T follicular helper cell (primary cell): ENCODE measurements around the gene MBIP.

Experiments used
- DNase-seq: peaks from one replicate; pipeline ENCODE4 v3.0.0-alpha.2; 2020; ENCODE audit warnings: low read depth

The MBIP gene

DNA sequence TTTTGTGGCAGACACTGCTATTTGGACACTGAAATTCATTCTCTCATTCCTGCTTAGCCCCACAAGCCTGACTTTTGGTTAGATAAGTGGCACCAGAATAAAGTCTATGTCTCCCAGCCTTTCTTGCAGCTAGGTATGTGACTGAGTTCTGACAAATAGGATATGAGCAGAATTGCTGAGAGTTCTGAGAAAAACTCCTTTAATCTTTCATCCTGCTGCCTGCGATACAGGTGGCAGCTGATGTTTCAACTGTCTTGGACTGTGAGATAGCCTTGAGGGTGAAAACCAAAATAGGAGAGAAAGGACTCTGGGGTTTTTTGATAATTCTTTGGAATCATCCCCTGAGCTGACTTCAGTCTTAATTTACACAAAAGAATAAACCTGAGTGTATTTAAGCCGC, 55.8 kb downstream of the MBIP start:
- no peak for DNase-seq

- no peak for DNase-seq
Observed at GRCh38 chr14:36264107-36264506, 56.3 kb downstream of the MBIP start.

DNA sequence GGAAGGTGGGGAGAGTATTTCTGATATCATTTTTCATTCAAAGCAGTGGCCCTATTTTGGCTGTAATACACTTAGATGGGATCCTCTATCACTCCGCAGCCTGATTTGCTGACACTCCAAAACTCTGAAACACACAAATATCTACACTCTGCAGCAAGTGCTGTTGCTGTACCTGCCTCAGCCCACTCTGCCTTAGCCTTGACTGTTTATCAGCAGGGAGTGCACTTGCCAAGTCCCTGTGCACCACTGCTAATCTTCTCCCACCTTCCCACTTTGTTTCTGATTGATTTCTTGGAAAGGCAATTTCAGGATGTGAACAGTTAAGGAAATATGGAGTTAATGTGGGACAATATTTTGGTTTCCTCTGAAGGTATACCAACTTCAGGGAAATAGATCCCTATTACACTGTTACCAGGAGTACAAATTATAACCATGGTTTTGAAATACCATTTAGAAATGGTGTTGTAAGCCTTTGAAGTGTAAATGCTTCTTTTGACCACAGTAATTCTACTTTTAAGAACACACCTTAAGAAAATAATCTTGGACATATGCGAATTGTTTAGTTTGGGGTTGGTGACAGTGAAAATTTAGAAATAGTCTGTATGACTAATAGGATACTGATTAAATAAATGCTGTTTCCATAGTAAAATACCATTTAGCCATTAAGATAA, 59.3 kb downstream of the MBIP start:
- no peak for DNase-seq

- DNase-seq: no peak
Observed at GRCh38 chr14:36258241-36258640, 62.2 kb downstream of the MBIP start.

DNA sequence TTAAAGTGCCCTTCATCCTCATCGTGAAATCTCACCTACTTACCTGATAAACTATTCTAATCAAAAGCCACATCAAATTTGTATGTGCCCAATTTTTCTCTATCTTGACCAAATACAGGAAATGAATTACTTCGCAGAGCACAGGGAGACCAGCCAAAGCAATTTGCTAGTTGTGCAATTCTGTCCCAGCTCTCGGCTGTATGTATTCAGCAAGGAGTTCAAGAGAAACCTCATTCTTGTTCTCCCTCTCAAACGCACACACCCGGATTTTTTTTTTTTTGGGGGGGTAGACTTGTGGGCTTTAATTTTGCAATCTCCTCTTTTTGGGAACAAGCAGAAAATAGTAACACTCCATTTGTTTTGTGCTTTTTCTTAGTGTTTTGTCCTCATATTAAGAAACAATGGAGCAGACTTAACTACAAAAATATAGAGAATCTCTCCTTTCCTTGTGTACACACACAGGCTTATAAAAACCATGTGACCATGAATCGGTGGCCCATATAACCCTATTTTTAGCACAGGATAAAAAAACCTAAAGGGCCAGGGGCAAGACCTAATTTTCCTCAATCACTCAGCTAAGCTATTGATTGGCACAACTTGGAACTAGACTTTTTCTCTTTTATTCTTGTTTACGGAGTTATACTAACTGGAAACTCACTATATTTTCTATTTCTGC, 64.2 kb downstream of the MBIP start:
- no peak for DNase-seq

GRCh38 chr14:36254020-36254624, 66.3 kb downstream of the MBIP start:
- DNase-seq: no peak
